ENCODE data around the gene KYAT1. TPM values are rescaled to one million over a fixed set of nuclear protein-coding genes. Genes with fewer than 3 reads are reported as not detected.

KYAT1 gene
- total RNA-seq, 4 donors from 2014 or later: 4.7 to 7.4 (median 5.8) TPM

DNA sequence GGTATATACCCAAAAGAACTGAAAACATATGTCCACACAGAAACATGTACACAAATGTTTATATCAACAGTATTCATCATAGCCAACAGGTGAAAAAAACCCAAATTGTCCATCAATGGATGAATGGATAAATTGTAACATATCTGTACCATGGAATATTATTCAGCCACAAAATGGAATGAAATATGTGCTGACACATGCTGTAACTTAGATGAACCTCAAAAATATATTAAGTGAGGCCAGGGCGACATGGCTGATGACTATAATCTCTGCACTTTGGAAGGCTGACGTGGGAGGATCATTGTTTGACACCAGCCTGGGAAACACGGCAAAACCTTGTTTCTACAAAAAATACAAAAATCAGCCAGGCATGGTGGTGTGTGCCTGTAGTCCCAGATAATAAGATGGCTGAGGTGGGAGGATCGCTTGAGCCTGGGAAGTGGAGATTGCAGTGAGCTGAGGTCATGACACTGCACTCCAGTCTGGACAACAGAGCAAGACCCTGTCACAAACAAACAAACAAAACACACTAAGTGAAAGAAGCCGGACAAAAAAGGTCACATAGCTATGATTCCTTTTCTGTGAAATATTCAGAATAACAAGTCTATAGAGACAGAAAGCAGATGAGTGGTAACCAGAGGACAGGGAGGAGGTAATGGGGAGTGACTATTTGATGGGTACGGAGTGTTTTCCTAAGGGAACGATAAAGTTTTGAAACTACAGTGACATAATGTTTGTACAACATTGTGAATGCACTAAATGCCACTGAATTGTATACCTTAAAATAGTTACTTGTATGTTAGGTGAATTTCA is 11.4 kb downstream of the KYAT1 start:
- H3K27me3 ChIP-seq: no peaks in the 10 kb centered on the region
- ATAC-seq (no peak), DNase-seq (no peak)
- intact Hi-C loops (cut with DNase I; ENCODE audit: low total_unique reads) (no loop called here), in situ Hi-C loops (cut with MboI; ENCODE audit: low sequenced_read_pairs in 4 of 4) (no loop called here)
- H3K9me3 ChIP-seq: no peaks in the 10 kb centered on the region
- no peak for TF ChIP-seq POLR2A (IDR thresholded peaks at IDR 0.05)
- TF ChIP-seq, protein P1, sequence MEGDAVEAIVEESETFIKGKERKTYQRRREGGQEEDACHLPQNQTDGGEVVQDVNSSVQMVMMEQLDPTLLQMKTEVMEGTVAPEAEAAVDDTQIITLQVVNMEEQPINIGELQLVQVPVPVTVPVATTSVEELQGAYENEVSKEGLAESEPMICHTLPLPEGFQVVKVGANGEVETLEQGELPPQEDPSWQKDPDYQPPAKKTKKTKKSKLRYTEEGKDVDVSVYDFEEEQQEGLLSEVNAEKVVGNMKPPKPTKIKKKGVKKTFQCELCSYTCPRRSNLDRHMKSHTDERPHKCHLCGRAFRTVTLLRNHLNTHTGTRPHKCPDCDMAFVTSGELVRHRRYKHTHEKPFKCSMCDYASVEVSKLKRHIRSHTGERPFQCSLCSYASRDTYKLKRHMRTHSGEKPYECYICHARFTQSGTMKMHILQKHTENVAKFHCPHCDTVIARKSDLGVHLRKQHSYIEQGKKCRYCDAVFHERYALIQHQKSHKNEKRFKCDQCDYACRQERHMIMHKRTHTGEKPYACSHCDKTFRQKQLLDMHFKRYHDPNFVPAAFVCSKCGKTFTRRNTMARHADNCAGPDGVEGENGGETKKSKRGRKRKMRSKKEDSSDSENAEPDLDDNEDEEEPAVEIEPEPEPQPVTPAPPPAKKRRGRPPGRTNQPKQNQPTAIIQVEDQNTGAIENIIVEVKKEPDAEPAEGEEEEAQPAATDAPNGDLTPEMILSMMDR (IDR thresholded peaks at IDR 0.05 in 4 of 5, conservative IDR thresholded peaks at IDR 0.05 in 1 of 5): no peak
- no peak overlapping the region for H3K4me3 ChIP-seq
- no peaks in the 10 kb centered on the region for H3K4me1 ChIP-seq
- H3K36me3 ChIP-seq: no peaks in the 10 kb centered on the region
- H3K27ac ChIP-seq: no peak overlapping the region

DNA sequence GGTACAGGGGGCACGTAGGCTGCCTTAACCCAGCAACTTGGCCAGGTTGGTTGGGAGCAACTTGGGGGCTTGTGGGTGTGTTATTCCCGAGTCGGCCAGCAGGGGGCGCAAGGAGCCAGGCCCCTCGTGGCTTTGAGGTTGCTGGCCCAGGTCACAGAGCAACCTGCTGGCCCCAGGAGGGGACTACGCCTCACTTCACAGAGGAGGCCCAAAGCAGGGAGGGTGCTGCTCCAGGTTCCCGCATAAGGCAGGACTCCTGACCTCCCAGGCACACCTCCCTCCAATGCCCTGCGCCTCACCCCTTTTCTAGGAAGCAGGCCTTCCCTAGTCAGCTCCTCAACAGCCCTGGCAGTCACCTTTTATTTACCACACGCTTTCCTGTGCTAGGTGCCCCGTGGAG is 18.1 kb downstream of the KYAT1 start:
- DNase-seq (peak; percentile 32 to 69), ATAC-seq (peak; percentile 40 to 45)
- in situ Hi-C loops (cut with MboI; ENCODE audit: low sequenced_read_pairs in 4 of 4): loop anchor here in 3 of 4 donors (5.0 kb wide), 1 partner anchor 64 kb away; no protein-coding TSS in a partner anchor
- peaks cover 33 to 34% of the 10 kb centered on the region in 2 donors for H3K4me1 ChIP-seq
- peak overlapping the region in 2 of 4 donors; percentile 81 to 84 for H3K27ac ChIP-seq
- no peaks in the 10 kb centered on the region for H3K9me3 ChIP-seq
- H3K27me3 ChIP-seq: no peaks in the 10 kb centered on the region
- no peaks in the 10 kb centered on the region for H3K36me3 ChIP-seq
- intact Hi-C loops (cut with DNase I; ENCODE audit: low total_unique reads): loop anchor here (1.0 to 5.0 kb wide), 2 partner anchors 65 to 159 kb away; no protein-coding TSS in a partner anchor
- TF ChIP-seq, protein P1 (IDR thresholded peaks at IDR 0.05 in 4 of 5, conservative IDR thresholded peaks at IDR 0.05 in 1 of 5): peak; percentile 84 to 97 (median 93)
- no peak for TF ChIP-seq POLR2A (IDR thresholded peaks at IDR 0.05)
- no peak overlapping the region for H3K4me3 ChIP-seq

DNA sequence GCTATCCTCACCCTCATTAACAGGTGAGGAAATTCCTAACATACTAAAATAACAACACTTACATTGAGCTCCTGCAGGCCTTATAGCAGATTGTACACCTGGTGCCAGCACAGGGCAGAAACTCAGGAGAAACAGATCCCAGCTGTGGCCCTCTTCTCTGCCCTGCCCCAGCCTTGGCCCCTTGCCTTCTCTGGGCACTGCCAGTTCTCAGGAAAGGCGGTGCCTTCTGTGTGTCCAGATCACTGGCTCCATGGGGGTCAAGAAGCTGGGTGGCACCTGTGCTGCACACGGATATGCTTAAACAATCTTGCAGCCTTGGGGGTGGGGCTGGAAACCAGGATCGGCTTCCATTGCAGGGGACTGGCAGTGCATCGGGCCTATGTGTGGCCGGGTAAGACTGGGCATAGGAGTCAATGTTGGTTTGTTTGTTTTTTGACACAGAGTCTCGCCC is 19.3 kb downstream of the KYAT1 start:
- Histone ChIP-seq H3K4me3 (no peak overlapping the region), H3K4me1 (peaks cover 33 to 34% of the 10 kb centered on the region in 2 donors), H3K27ac (peak overlapping the region; percentile 46 to 84 (median 76)), H3K9me3 (no peaks in the 10 kb centered on the region), H3K36me3 (no peaks in the 10 kb centered on the region), H3K27me3 (no peaks in the 10 kb centered on the region)
- DNase-seq: peak; percentile 82 to 91
- ATAC-seq: peak; percentile 81 to 90
- in situ Hi-C loops (cut with MboI; ENCODE audit: low sequenced_read_pairs in 4 of 4) (loop anchor here in 3 of 4 donors (5.0 kb wide), 1 partner anchor 65 kb away; no protein-coding TSS in a partner anchor), intact Hi-C loops (cut with DNase I; ENCODE audit: low total_unique reads) (loop anchor here (1.0 to 5.0 kb wide), 2 partner anchors 20 to 160 kb away; partner anchors contain the start of gene LRRC8A)
- TF ChIP-seq POLR2A (IDR thresholded peaks at IDR 0.05): no peak
- TF ChIP-seq, protein P1 (IDR thresholded peaks at IDR 0.05 in 4 of 5, conservative IDR thresholded peaks at IDR 0.05 in 1 of 5): no peak

DNA sequence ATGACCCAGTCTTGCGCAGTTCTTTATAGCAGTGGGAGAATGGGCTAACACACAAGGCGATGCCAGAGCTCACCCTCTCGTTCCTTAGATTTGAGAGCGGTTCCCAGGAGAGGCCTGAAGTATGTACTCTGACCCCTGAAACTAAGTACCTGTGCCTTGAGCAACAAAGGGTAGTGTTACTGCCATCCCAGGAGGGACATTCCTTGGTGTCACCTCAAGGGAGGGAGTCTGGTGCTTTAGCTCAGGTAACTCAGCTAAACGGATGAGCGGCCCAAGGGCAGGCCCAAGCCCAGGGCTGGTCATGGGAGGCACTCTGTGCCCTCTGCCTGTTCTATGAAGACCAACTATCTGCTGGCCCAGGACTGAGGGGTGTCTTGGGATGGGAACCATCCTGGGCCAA is 20.2 kb downstream of the KYAT1 start:
- peak overlapping the region; percentile 46 to 84 (median 76) for H3K27ac ChIP-seq
- no peak overlapping the region for H3K4me3 ChIP-seq
- no peak for DNase-seq
- intact Hi-C loops (cut with DNase I; ENCODE audit: low total_unique reads) (loop anchor here (5.0 kb wide), 1 partner anchor 161 kb away; no protein-coding TSS in a partner anchor), in situ Hi-C loops (cut with MboI; ENCODE audit: low sequenced_read_pairs in 4 of 4) (loop anchor here in 3 of 4 donors (5.0 kb wide), 1 partner anchor 66 kb away; no protein-coding TSS in a partner anchor)
- TF ChIP-seq, protein P1 (IDR thresholded peaks at IDR 0.05 in 4 of 5, conservative IDR thresholded peaks at IDR 0.05 in 1 of 5): no peak
- no peak for TF ChIP-seq POLR2A (IDR thresholded peaks at IDR 0.05)
- H3K9me3 ChIP-seq: no peaks in the 10 kb centered on the region
- no peak for ATAC-seq
- no peaks in the 10 kb centered on the region for H3K27me3 ChIP-seq
- H3K36me3 ChIP-seq: no peaks in the 10 kb centered on the region
- peaks cover 33 to 34% of the 10 kb centered on the region in 2 donors for H3K4me1 ChIP-seq
